ENCODE data around the gene EDAR. TPM values are rescaled to one million over a fixed set of nuclear protein-coding genes. Genes with fewer than 3 reads are reported as not detected.

Gene EDAR
- total RNA-seq, 2 donors from 2014 or later: 0.37 to 1.3 TPM

DNA sequence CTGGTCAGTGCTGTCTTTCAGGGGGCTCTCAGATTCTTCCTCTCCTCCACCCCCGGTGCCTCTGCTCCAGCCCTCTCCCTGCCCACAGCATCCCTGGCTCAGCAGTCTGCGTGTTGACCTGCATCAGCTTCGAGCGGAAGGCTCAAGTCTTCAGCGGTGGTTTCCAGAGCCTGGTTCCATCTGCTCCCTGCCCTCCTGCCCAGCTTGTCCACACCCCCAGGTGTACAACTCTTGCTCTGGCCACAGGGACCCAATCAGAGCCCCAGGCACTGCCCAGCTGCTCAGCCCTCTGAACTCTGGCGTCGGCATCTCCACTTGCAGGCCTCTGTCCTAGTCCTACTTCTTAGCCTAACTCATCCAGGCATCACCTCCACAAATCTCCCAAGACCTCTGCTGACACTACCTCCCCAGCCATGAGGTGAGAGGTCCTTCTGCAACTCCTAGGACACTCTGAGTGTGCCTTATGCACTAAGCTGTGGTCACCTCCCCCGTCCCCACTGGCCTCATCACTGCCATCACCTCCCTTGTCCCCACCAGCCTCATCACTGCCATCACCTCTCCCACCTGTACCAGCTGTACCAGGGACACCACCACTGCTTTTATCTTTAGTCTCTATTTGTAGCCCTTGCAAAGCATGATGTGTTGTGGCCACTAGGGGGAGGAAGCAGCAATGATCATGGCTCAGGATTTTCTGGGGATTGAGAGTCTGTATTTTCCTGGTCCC, 60.9 kb downstream of the EDAR start:
- H3K4me1 Mint-ChIP-seq: peaks cover 7% of the 10 kb centered on the region
- H3K27me3 Mint-ChIP-seq: peaks cover 15% of the 10 kb centered on the region
- H3K9me3 ChIP-seq (ENCODE audit: control insufficient read depth, low read length, poor library complexity, severe bottlenecking): no peaks in the 10 kb centered on the region
- H3K36me3 Mint-ChIP-seq (ENCODE audit: low read depth): peaks cover 2% of the 10 kb centered on the region
- peak overlapping the region; percentile 19 for H3K27ac Mint-ChIP-seq
- no peak overlapping the region for H3K4me3 Mint-ChIP-seq
- peak in 1 of 3 donors; percentile 8 for DNase-seq
- peak; percentile 66 for ATAC-seq

DNA sequence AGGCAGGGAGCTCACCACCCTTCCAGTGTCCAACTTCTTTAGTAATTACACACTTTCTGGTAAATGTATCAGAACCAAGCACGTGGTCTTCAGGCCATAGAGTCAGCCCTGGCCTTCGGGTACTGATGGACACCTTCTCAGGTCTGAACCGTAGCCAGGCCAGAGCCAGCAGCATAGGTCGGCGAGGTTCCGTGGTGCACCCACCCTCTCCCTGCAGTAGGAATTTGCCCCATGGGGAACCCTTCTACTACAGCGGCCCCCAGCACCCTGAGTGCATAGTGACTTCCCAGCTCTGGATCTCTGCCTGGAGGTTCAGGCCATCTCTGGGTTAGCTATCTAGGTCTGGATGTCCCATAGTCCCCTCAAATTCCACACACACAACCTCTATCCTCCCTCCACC, 61.6 kb downstream of the EDAR start:
- DNase-seq (no peak), ATAC-seq (no peak)
- Mint-ChIP-seq H3K27me3 (peaks cover 15% of the 10 kb centered on the region), H3K36me3 (ENCODE audit: low read depth) (peaks cover 2% of the 10 kb centered on the region), H3K4me3 (no peak overlapping the region), H3K4me1 (peaks cover 8% of the 10 kb centered on the region), H3K27ac (no peak overlapping the region)
- no peaks in the 10 kb centered on the region for H3K9me3 ChIP-seq (ENCODE audit: control insufficient read depth, low read length, poor library complexity, severe bottlenecking)

DNA sequence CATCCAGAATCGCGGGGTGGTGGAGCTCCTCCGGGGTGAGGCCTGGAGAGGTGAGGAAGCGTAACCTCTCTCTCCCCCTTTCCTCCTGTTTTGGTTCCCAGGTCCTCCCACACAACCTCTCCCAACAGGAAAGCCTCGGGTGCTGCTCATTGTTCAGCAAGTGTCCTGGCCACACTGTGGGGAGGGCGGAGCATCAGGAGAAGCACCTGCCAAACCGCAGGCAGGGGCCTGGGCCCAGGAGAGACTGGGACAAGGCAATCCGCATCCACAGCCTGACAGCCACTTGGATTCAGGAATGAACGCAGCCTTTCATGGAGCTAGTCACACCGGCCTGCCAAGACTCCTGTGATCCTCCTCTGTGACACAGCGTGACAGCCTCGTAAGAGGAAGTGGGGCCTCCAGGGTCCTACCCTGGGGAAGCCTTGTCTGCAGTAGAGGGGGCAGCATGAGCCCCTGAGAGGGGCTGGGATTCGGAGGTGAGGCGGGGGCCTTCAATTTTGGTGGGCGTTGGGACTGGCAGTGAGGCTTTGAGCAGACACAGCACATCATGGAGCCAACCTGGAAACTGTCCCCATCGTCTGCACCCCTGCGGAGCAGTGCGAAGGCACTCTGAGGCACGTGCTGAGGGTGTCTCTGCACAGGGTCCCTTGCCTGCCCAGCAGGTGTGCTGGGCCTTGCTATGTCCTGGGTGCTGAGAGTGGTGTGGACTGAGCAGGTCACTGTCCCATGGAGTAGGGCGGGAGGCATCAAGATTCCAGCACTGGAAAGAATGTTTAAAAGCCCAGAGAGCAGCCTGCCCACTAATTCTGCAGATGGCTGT, 62.2 kb downstream of the EDAR start:
- H3K4me3 Mint-ChIP-seq: no peak overlapping the region
- no peak for DNase-seq
- peaks cover 8% of the 10 kb centered on the region for H3K4me1 Mint-ChIP-seq
- H3K27ac Mint-ChIP-seq: no peak overlapping the region
- no peak for ATAC-seq
- no peaks in the 10 kb centered on the region for H3K9me3 ChIP-seq (ENCODE audit: control insufficient read depth, low read length, poor library complexity, severe bottlenecking)
- H3K27me3 Mint-ChIP-seq: peaks cover 15% of the 10 kb centered on the region
- peaks cover 2% of the 10 kb centered on the region for H3K36me3 Mint-ChIP-seq (ENCODE audit: low read depth)

DNA sequence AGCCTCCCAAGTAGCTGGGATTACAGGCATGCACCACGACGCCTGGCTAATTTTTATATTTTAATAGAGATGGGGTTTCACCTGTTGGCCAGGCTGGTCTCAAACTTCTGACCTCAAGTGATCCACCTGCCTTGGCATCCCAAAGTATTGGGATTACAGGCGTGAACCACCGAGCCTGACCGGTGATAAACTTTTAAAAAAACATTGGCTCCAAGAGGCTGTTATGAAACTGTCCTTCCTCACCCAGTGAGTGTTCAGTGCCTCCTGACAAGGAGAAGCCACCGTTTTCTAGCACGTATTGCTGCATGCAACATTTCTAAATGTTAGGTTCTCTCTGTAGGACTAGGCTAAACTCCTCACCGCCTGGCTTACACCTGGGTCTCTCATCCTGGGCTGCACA, 63.3 kb downstream of the EDAR start:
- ATAC-seq: no peak
- peaks cover 15% of the 10 kb centered on the region for H3K27me3 Mint-ChIP-seq
- peaks cover 8% of the 10 kb centered on the region for H3K4me1 Mint-ChIP-seq
- no peaks in the 10 kb centered on the region for H3K9me3 ChIP-seq (ENCODE audit: control insufficient read depth, low read length, poor library complexity, severe bottlenecking)
- DNase-seq: no peak
- H3K27ac Mint-ChIP-seq: no peak overlapping the region
- no peak overlapping the region for H3K4me3 Mint-ChIP-seq
- H3K36me3 Mint-ChIP-seq (ENCODE audit: low read depth): peaks cover 2% of the 10 kb centered on the region

DNA sequence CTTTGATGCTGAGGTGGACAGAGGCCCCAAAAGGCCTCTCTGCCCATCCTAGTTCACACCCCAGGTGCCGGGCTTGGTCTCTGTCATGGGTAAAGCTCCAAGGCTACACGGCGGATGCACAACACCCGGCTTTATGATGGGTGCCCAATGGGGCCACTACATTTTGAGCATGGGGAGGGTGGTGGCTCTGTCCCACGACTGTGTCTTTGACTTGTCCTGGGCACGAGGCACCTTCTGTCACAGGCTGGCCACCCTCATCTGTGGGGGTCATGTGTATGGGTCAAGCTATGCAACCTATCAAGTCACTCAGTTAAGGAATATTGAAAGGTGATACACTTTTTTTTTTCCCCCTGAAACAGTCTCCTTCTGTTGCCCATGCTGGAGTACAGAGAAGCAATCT, 63.7 kb downstream of the EDAR start:
- ATAC-seq (no peak), DNase-seq (no peak)
- Mint-ChIP-seq H3K4me3 (no peak overlapping the region), H3K4me1 (peaks cover 8% of the 10 kb centered on the region), H3K27me3 (peaks cover 16% of the 10 kb centered on the region), H3K27ac (no peak overlapping the region), H3K36me3 (ENCODE audit: low read depth) (peaks cover 2% of the 10 kb centered on the region)
- no peaks in the 10 kb centered on the region for H3K9me3 ChIP-seq (ENCODE audit: control insufficient read depth, low read length, poor library complexity, severe bottlenecking)

DNA sequence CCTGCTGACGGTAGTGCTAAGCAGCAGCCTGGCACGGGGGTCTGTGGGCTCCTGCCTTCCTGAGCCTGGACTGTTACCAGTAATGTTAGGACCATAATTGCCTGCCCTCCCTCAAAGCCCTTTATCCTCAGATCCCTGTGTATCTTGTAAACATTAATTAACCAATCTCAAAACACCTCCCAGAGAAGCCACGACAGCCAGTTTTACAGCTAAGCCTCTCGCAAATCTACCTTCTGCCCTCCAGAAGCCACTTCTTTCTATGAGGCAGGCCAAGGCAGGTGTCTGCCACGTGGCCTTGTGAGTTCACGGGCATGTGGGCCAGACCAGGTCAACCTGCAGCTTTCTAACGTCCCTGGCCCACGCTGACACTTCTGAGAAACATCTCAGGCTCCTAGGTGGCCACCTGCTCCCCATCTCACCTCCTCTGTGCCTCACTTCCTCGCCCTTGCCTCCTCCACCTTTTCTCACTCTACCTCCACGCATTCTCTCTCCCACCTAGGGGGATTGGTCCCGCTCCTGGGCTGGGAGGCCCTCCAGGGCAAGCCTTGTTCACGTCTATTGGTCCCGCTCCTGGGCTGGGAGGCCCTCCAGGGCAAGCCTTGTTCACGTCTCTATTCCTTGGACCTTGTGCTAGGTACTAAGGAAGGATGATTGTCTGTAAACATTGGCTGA, 64.3 kb downstream of the EDAR start:
- ATAC-seq (no peak), DNase-seq (no peak)
- Mint-ChIP-seq H3K4me1 (peaks cover 8% of the 10 kb centered on the region), H3K4me3 (no peak overlapping the region), H3K27ac (no peak overlapping the region), H3K27me3 (peaks cover 20% of the 10 kb centered on the region), H3K36me3 (ENCODE audit: low read depth) (peaks cover 2% of the 10 kb centered on the region)
- H3K9me3 ChIP-seq (ENCODE audit: control insufficient read depth, low read length, poor library complexity, severe bottlenecking): no peaks in the 10 kb centered on the region

DNA sequence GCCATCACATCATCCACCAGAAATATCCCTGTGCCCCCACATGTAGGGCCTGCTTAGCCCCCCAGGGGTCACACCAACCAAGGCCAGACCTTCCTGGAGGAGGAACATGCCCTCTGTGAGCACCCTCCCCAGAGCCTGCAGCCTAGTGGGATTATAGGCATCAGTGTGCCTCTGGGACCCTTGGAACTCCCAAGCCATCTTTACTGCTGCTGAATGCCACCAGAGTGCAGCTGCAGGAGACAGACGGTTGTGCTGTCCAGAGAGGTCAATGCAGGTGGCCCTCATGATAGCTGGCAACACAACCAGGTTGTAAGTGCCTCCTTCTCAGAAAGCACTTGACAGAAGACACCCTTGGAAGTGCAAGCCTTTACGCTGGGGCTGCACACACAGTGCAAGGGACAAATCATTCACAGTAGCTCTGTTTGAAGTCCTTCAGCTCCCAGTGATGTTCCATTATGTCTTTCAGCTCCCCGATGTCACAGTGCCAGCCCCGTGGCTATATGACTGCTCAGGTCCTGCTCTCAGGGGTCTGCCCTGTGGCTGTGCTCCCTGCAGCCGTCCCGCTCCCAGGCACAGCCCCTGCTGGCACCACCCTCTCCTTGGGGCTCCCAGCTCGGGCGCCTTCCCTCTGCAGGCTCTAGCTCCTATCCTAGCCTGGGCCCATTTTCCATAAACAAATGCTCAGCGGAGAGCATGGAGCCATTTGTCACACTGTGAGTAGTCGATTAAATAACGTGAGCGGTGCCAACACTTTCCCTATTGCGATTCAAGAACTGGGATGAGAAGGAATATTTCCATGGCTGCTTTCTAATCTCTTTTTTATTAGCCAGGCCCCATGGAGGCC, 65.1 kb downstream of the EDAR start:
- peaks cover 20% of the 10 kb centered on the region for H3K27me3 Mint-ChIP-seq
- DNase-seq (no peak), ATAC-seq (no peak)
- no peaks in the 10 kb centered on the region for H3K9me3 ChIP-seq (ENCODE audit: control insufficient read depth, low read length, poor library complexity, severe bottlenecking)
- H3K4me1 Mint-ChIP-seq: peaks cover 8% of the 10 kb centered on the region
- peaks cover 2% of the 10 kb centered on the region for H3K36me3 Mint-ChIP-seq (ENCODE audit: low read depth)
- no peak overlapping the region for H3K4me3 Mint-ChIP-seq
- H3K27ac Mint-ChIP-seq: no peak overlapping the region

DNA sequence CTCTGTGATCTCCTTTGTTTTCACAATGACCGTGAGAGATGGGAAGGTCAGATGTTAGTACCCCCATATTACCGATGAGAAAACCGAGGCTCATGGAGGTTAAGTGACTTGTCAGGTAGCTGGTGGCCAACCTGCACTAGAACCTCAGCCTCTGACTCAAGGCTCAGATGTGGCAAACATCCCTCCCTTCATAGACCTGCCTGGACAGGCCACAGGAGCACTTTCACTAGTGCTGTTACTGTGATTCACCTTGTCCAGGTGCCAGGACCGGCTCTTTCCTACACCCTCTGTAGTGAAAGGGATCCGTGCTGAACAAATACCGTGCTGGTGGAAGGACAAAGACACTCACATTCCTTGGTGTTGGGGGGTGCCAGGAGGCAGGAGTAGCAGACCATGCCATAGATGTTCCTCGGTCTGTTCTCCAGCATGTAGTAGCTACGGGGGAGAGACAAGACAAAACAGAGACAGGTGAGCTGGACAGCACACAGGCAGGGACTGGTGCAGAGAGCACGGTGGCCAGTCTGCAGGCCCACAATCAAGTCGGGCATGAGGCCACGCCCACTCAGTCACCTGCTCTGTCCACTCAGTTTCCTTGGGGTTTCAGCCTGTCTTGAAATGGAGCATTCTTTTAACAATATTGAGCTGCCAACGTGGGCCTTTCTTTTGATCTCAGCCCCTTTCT, 65.9 kb downstream of the EDAR start:
- Mint-ChIP-seq H3K36me3 (ENCODE audit: low read depth) (no peaks in the 10 kb centered on the region), H3K4me3 (no peak overlapping the region), H3K27ac (no peak overlapping the region), H3K27me3 (peaks cover 15% of the 10 kb centered on the region), H3K4me1 (peaks cover 4% of the 10 kb centered on the region)
- H3K9me3 ChIP-seq (ENCODE audit: control insufficient read depth, low read length, poor library complexity, severe bottlenecking): no peaks in the 10 kb centered on the region
- DNase-seq (no peak), ATAC-seq (no peak)

DNA sequence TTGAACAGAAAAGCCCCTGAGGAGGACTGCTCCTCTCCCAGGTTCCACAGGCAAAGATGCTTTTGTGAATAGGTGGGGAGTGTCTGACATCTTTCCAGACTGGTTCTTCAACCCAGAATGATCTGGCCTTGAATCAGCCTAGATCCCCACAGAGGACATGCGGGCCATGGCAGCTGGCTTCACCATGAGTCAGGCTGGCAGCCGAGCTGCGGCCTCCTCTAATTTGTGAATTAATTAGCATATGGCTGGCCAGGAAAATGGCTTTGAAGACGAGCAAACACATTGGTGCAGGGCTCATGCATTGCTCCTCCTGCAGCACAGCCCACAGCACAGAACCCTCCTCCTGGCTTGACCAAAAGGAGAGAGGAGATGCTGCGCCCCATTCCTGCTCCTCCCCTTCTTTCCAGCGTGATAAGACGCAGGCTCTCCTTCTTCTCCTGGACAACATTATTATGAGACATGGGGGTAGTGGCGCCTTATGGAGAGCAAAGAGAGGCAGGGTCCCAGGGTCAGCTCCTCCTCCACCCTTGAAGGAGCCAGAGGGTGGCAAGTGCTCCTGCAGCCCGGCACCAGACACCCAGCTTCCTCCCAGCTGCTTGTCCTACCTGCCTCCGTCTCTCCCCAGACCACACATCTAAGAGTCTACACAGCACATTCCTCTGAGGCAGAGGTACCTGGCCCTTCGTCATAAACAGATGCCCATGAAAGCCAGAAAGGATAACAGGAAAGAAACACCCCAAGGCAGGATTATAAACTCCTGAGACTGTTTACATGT, 66.7 kb downstream of the EDAR start:
- ATAC-seq: no peak
- H3K9me3 ChIP-seq (ENCODE audit: control insufficient read depth, low read length, poor library complexity, severe bottlenecking): no peaks in the 10 kb centered on the region
- Mint-ChIP-seq H3K27ac (no peak overlapping the region), H3K27me3 (peaks cover 11% of the 10 kb centered on the region), H3K4me3 (no peak overlapping the region), H3K4me1 (peaks cover 5% of the 10 kb centered on the region), H3K36me3 (ENCODE audit: low read depth) (no peaks in the 10 kb centered on the region)
- DNase-seq: no peak

DNA sequence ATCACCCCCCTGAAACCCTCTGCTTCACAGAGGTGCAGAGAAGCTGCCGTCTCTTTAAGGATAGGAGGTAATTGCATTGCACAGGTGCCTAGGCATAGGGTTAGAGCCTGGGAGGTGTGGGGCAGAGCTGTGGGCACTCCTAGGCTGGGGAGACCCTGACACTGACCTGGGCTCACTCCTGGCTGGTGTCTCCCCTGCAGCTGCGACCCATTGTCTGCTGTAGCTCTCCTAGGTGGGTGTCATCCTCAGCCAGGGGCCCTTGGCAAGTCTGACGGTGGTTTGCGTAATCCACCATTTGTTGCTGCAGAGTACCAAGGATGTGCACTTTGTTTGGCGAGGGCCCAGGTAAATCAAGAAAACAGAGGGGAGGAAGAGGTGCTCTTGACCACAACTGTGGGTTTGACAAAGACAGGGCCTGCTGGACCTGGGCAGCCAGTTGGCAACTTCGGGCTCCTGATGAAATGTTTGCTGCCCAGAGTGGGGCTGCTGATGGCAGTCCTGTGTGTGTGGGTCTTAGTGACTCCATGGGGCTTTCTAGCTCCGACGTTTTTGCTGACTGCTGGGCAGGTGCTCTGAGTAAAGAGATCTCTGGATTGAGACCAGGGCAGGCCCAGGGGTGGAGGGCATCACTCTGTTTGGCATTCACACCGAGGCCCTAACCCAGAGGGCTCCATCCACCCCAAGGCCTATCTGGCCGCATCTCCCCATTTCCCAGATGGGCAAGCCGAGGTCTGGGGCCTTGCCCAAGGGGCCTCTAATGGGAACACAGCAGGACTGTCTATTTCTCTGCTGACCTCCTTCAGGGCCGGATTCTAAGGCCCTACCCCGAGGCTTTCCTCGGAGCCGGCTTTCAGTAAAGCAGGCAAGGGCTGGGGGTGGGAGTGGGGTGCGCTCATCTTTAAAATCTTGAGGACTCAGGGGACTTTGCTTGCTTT, 67.7 kb downstream of the EDAR start:
- peaks cover 5% of the 10 kb centered on the region for H3K4me1 Mint-ChIP-seq
- no peaks in the 10 kb centered on the region for H3K36me3 Mint-ChIP-seq (ENCODE audit: low read depth)
- no peak for DNase-seq
- H3K9me3 ChIP-seq (ENCODE audit: control insufficient read depth, low read length, poor library complexity, severe bottlenecking): no peaks in the 10 kb centered on the region
- H3K27me3 Mint-ChIP-seq: peaks cover 11% of the 10 kb centered on the region
- ATAC-seq: no peak
- no peak overlapping the region for H3K4me3 Mint-ChIP-seq
- no peak overlapping the region for H3K27ac Mint-ChIP-seq

DNA sequence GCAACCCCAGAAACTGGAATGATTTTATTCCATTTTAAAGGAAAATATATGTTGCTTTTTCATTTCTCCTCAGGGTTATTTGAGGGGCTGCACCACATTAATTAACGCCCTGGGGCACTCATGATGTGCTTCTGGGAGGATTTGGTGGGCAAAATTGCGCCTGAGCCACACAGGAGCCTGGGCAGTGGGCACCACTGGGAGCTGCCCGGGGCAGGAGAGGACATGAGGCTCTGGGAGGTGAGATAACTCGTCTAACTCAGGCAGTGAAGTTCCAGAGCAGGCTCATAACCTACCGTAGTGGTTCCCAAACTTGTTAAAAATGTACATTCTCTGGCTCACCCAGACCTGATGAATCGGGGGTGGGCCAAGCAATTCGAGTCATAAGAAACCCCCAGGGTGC, 68.3 kb downstream of the EDAR start:
- DNase-seq (no peak), ATAC-seq (no peak)
- Mint-ChIP-seq H3K36me3 (ENCODE audit: low read depth) (no peaks in the 10 kb centered on the region), H3K27ac (no peak overlapping the region), H3K4me3 (no peak overlapping the region), H3K27me3 (peaks cover 11% of the 10 kb centered on the region), H3K4me1 (peaks cover 5% of the 10 kb centered on the region)
- no peaks in the 10 kb centered on the region for H3K9me3 ChIP-seq (ENCODE audit: control insufficient read depth, low read length, poor library complexity, severe bottlenecking)

All from T-helper 17 cell (primary cell).